OCI-LY1 (cell line): ENCODE measurements around the gene PDE3A.

Experiments
- H2AFZ ChIP-seq: fragments of 200-600 bp; sonication (generic), shearing (Covaris generic); 2 replicates; pipeline ENCODE4 v1.6.0; 2014; ENCODE audit warnings: antibody characterized with exemption, mild to moderate bottlenecking, low read length
- H3F3A ChIP-seq: fragments of 200-600 bp; sonication (generic), shearing (Covaris generic); 2 replicates; pipeline ENCODE4 v1.6.0; 2014; ENCODE audit warnings: mild to moderate bottlenecking, antibody characterized with exemption, low read length, moderate library complexity; ENCODE audit not compliant: insufficient read depth
- H3K27ac ChIP-seq: fragments of 200-600 bp; sonication (generic); 2 replicates; pipeline ENCODE4 v1.5.1; 2014; ENCODE audit warnings: low read length, mixed run types, mild to moderate bottlenecking, low read depth; ENCODE audit not compliant: poor library complexity, severe bottlenecking
- H3K27me3 ChIP-seq: fragments of 200-600 bp; sonication (generic); 2 replicates; pipeline ENCODE4 v1.6.0; 2014; ENCODE audit warnings: antibody characterized with exemption, mild to moderate bottlenecking, low read length, moderate library complexity; ENCODE audit not compliant: insufficient read depth
- H3K36me3 ChIP-seq: fragments of 200-600 bp; sonication (generic); 2 replicates; pipeline ENCODE4 v1.6.1; 2014; ENCODE audit warnings: mild to moderate bottlenecking, antibody characterized with exemption, low read length, moderate library complexity, mixed read lengths; ENCODE audit not compliant: insufficient read depth
- H3K4me1 ChIP-seq: fragments of 200-600 bp; sonication (generic); 2 replicates; pipeline ENCODE4 v1.5.1; 2014; ENCODE audit warnings: mild to moderate bottlenecking, low read length, moderate library complexity; ENCODE audit not compliant: insufficient read depth, severe bottlenecking
- H3K4me2 ChIP-seq: fragments of 200-600 bp; sonication (generic), shearing (Covaris generic); 2 replicates; pipeline ENCODE4 v1.6.1; 2014; ENCODE audit warnings: low read length
- H3K4me3 ChIP-seq: fragments of 200-600 bp; sonication (generic); 2 replicates; pipeline ENCODE4 v1.5.1; 2014; ENCODE audit warnings: low read length, low read depth, mild to moderate bottlenecking, mixed read lengths; ENCODE audit not compliant: poor library complexity, severe bottlenecking
- H3K79me2 ChIP-seq: fragments of 200-600 bp; shearing (Covaris generic); 2 replicates; pipeline ENCODE4 v1.6.1; 2016; ENCODE audit warnings: mixed run types, low read length, mixed read lengths; ENCODE audit not compliant: insufficient read depth
- H3K9ac ChIP-seq: fragments of 200-600 bp; sonication (generic), shearing (Covaris generic); 2 replicates; pipeline ENCODE4 v1.6.1; 2014; ENCODE audit warnings: mild to moderate bottlenecking, low read length, mixed read lengths
- H3K9me2 ChIP-seq: fragments of 200-600 bp; sonication (generic), shearing (Covaris generic); 2 replicates; pipeline ENCODE4 v1.6.1; 2014; ENCODE audit warnings: low read depth, mild to moderate bottlenecking, low read length, mixed read lengths
- H3K9me3 ChIP-seq: fragments of 200-600 bp; shearing (Covaris generic); 2 replicates; pipeline ENCODE4 v1.6.1; 2014; ENCODE audit warnings: low read length, mixed read lengths
- H4K20me1 ChIP-seq: fragments of 200-600 bp; sonication (generic), shearing (Covaris generic); 2 replicates; pipeline ENCODE4 v1.6.0; 2016; ENCODE audit warnings: mild to moderate bottlenecking, low read length; ENCODE audit not compliant: insufficient read depth
- EZH2 ChIP-seq: fragments of 200-600 bp; sonication (generic), shearing (Covaris generic); IDR thresholded peaks from 2 replicates; pipeline ENCODE4 v1.8.0; 2017; ENCODE audit warnings: borderline replicate concordance, mixed run types, mild to moderate bottlenecking, antibody characterized with exemption, low read length, moderate library complexity, mixed read lengths
- TF ChIP-seq, protein P1 (sequence below): fragments of 200-600 bp; sonication (generic), shearing (Covaris generic); IDR thresholded peaks from 2 replicates; pipeline ENCODE4 v1.5.1; 2017; ENCODE audit warnings: mild to moderate bottlenecking, antibody characterized with exemption, low read length, moderate library complexity, mixed read lengths

Gene PDE3A

DNA sequence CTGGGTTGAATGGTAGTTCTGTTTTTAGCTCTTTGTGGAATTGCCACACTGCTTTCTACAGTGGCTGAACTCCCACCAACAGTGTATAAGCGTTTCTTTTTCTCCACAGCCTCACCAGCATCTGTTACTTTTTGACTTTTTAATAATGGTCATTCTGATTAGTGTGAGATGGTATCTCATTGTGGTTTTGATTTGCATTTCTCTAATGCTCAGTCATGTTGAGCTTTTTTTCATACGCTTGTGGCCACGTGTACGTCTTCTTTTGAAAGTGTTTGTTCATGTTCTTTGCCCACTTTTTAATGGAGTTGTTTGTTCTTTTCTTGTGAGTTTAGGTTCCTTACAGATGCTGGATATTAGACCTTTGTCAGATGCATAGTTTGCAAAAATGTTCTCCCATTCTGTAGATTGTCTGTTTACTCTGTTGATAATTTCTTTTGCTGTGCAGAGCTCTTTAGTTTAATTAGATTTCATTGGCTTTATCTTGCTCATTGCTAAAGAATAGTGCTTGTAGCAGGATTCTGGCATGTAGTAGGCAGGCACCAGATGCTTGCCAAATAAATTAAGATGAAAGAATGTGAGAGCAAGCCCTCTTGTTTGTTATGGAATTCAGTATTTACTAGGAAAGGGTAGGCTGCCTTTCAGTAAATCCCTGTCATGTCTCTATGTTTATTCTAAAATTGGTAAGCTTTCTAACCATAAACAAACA lies 86.8 kb downstream of the PDE3A start:
- H3F3A ChIP-seq: no peaks in the 10 kb centered on the region
- no peaks in the 10 kb centered on the region for H3K36me3 ChIP-seq
- no peak overlapping the region for H3K27ac ChIP-seq
- no peak overlapping the region for H2AFZ ChIP-seq
- no peak overlapping the region for H3K4me2 ChIP-seq
- no peaks in the 10 kb centered on the region for H3K4me1 ChIP-seq
- no peaks in the 10 kb centered on the region for H3K9me2 ChIP-seq
- H3K27me3 ChIP-seq: no peaks in the 10 kb centered on the region
- no peak overlapping the region for H3K9ac ChIP-seq
- no peaks in the 10 kb centered on the region for H3K79me2 ChIP-seq
- no peaks in the 10 kb centered on the region for H3K9me3 ChIP-seq
- TF ChIP-seq EZH2: no peak
- TF ChIP-seq, protein P1, sequence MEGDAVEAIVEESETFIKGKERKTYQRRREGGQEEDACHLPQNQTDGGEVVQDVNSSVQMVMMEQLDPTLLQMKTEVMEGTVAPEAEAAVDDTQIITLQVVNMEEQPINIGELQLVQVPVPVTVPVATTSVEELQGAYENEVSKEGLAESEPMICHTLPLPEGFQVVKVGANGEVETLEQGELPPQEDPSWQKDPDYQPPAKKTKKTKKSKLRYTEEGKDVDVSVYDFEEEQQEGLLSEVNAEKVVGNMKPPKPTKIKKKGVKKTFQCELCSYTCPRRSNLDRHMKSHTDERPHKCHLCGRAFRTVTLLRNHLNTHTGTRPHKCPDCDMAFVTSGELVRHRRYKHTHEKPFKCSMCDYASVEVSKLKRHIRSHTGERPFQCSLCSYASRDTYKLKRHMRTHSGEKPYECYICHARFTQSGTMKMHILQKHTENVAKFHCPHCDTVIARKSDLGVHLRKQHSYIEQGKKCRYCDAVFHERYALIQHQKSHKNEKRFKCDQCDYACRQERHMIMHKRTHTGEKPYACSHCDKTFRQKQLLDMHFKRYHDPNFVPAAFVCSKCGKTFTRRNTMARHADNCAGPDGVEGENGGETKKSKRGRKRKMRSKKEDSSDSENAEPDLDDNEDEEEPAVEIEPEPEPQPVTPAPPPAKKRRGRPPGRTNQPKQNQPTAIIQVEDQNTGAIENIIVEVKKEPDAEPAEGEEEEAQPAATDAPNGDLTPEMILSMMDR: no peak
- H4K20me1 ChIP-seq: no peaks in the 10 kb centered on the region
- H3K4me3 ChIP-seq: no peak overlapping the region

DNA sequence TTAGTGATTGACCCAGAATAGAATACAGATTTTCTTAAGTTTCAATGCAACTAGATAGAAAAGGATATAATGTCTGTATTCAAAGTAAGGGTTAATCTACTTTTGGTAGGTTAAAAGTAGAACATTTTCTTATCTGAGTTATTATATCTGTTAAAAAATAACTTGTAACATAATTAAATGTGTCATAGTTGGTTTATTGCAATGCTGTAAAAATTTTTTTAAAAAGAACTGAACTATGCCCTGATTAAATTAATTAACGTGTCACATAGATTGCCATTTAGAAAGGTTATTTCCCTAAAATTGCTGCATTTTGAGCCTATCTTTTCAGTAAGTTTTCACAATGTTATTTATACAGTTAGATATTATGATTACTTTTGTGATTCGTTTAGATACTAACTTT lies 89.2 kb downstream of the PDE3A start:
- Histone ChIP-seq H2AFZ (no peak overlapping the region), H3K36me3 (no peaks in the 10 kb centered on the region), H3K9me2 (no peaks in the 10 kb centered on the region), H3K9me3 (no peaks in the 10 kb centered on the region), H3K4me2 (no peak overlapping the region), H3K4me3 (no peak overlapping the region), H3K27me3 (no peaks in the 10 kb centered on the region), H3K9ac (no peak overlapping the region), H3F3A (no peaks in the 10 kb centered on the region), H3K4me1 (no peaks in the 10 kb centered on the region), H3K27ac (no peak overlapping the region), H3K79me2 (no peaks in the 10 kb centered on the region), H4K20me1 (no peaks in the 10 kb centered on the region)
- no peak for TF ChIP-seq EZH2
- TF ChIP-seq, protein P1: no peak

GRCh38 chr12:20458011-20458410 lies 89.7 kb downstream of the PDE3A start:
- TF ChIP-seq, protein P1: no peak
- TF ChIP-seq EZH2: no peak
- H3K9me3 ChIP-seq: no peaks in the 10 kb centered on the region
- no peak overlapping the region for H3K9ac ChIP-seq

More at GRCh38 chr12:20458011-20458410, 89.7 kb downstream of the PDE3A start:
- Histone ChIP-seq H3K4me3 (no peak overlapping the region), H2AFZ (no peak overlapping the region), H3F3A (no peaks in the 10 kb centered on the region), H3K9me2 (no peaks in the 10 kb centered on the region), H3K36me3 (no peaks in the 10 kb centered on the region), H4K20me1 (no peaks in the 10 kb centered on the region), H3K4me1 (no peaks in the 10 kb centered on the region), H3K79me2 (no peaks in the 10 kb centered on the region), H3K27me3 (no peaks in the 10 kb centered on the region), H3K4me2 (no peak overlapping the region), H3K27ac (no peak overlapping the region)
